MM.1S (cell line): Measurements from ENCODE around the gene COLQ.

Experiments used
- CTCF ChIP-seq: fragments of 300-600 bp; sonication (generic); IDR thresholded peaks from 2 replicates; pipeline ENCODE4 v1.5.1; 2016; ENCODE audit warnings: antibody characterized with exemption, low read length, mixed read lengths
- EZH2 ChIP-seq: fragments of 300-600 bp; sonication (generic); optimal IDR thresholded peaks from 2 replicates; pipeline ENCODE3; 2017; ENCODE audit warnings: low read depth, mild to moderate bottlenecking, antibody characterized with exemption, low read length, mixed read lengths
- EZH2phosphoT487 ChIP-seq: fragments of 300-600 bp; sonication (generic); IDR thresholded peaks from 2 replicates; pipeline ENCODE4 v1.6.1; 2018; ENCODE audit warnings: antibody characterized with exemption, low read length

GRCh38 chr3:15535732-15536131 lies 14.2 kb upstream of the COLQ start:
- TF ChIP-seq CTCF (no peak), EZH2phosphoT487 (no peak), EZH2 (no peak)
